ENCODE measurements around the gene SERINC5.
"Not testable (repeated sequence)": the region's sequence is repeated elsewhere in the genome, so short reads cannot be mapped to it uniquely, and the experiment has no call there.

SERINC5 gene

GRCh38 chr5:80189701-80190100, 66.1 kb downstream of the SERINC5 start:
- Histone ChIP-seq H3K4me3 (replicated peaks; ENCODE audit: insufficient read depth, low read length) (no peak overlapping the region), H3K27ac (replicated peaks) (peak overlapping the region; percentile 61), H3K27me3 (ENCODE audit: insufficient read depth, poor library complexity, severe bottlenecking) (no peaks in the 10 kb centered on the region)
- TF ChIP-seq POLR2AphosphoS5 (IDR thresholded peaks at IDR 0.05; ENCODE audit: low read depth) (no peak), REST (IDR thresholded peaks at IDR 0.05; ENCODE audit: insufficient replicate concordance, low read depth) (no peak), CTCF (IDR thresholded peaks at IDR 0.05; ENCODE audit: insufficient read depth, low read length) (no peak), SPI1 (IDR thresholded peaks at IDR 0.05; ENCODE audit: borderline replicate concordance, low read depth) (no peak), GABPA (IDR thresholded peaks at IDR 0.05; ENCODE audit: low read depth) (no peak)
- no peak for DNase-seq (ENCODE audit: low read depth in 1 of 2, low spot score in 1 of 2)

GRCh38 chr5:80189201-80189600, 66.6 kb downstream of the SERINC5 start:
- Histone ChIP-seq H3K4me3 (replicated peaks; ENCODE audit: insufficient read depth, low read length) (no peak overlapping the region), H3K27me3 (ENCODE audit: insufficient read depth, poor library complexity, severe bottlenecking) (no peaks in the 10 kb centered on the region), H3K27ac (replicated peaks) (peak overlapping the region; percentile 61)
- no peak for DNase-seq (ENCODE audit: low read depth in 1 of 2, low spot score in 1 of 2)
- TF ChIP-seq GABPA (IDR thresholded peaks at IDR 0.05; ENCODE audit: low read depth), result no peak
- TF ChIP-seq REST (IDR thresholded peaks at IDR 0.05; ENCODE audit: insufficient replicate concordance, low read depth), result no peak
- no peak for TF ChIP-seq SPI1 (IDR thresholded peaks at IDR 0.05; ENCODE audit: borderline replicate concordance, low read depth)
- no peak for TF ChIP-seq POLR2AphosphoS5 (IDR thresholded peaks at IDR 0.05; ENCODE audit: low read depth)
- no peak for TF ChIP-seq CTCF (IDR thresholded peaks at IDR 0.05; ENCODE audit: insufficient read depth, low read length)

GRCh38 chr5:80187421-80188090, 68.3 kb downstream of the SERINC5 start:
- DNase-seq (ENCODE audit: low read depth in 1 of 2, low spot score in 1 of 2), result no peak

GRCh38 chr5:80185535-80185934, 70.3 kb downstream of the SERINC5 start:
- H3K4me3 ChIP-seq (replicated peaks; ENCODE audit: insufficient read depth, low read length); H3K27me3 ChIP-seq (ENCODE audit: insufficient read depth, poor library complexity, severe bottlenecking); DNase-seq (ENCODE audit: low read depth in 1 of 2, low spot score in 1 of 2): not testable (repeated sequence)
- H3K27ac ChIP-seq (replicated peaks), result peak overlapping the region; percentile 85

More at GRCh38 chr5:80187421-80188090, 68.3 kb downstream of the SERINC5 start:
- TF ChIP-seq GABPA (IDR thresholded peaks at IDR 0.05; ENCODE audit: low read depth) (no peak), SPI1 (IDR thresholded peaks at IDR 0.05; ENCODE audit: borderline replicate concordance, low read depth) (peak; percentile 35; the same call in 1 of the 2 replicates), CTCF (IDR thresholded peaks at IDR 0.05; ENCODE audit: insufficient read depth, low read length) (no peak), POLR2AphosphoS5 (IDR thresholded peaks at IDR 0.05; ENCODE audit: low read depth) (no peak)
- no peaks in the 10 kb centered on the region for H3K27me3 ChIP-seq (ENCODE audit: insufficient read depth, poor library complexity, severe bottlenecking)
- H3K4me3 ChIP-seq (replicated peaks; ENCODE audit: insufficient read depth, low read length), result no peak overlapping the region
- peak overlapping the region; percentile 85 for H3K27ac ChIP-seq (replicated peaks)
